A549 (cell line): ENCODE data around the gene PRSS12.

Experiments used
- CEBPB ChIP-seq, 2 experiments: fragments of >200 bp in 1 of 2; sonication (Bioruptor Twin) in 1 of 2; formaldehyde crosslinking in 1 of 2; IDR thresholded peaks; 2 replicates each; pipeline ENCODE4 v1.6.1; 2012 to 2016
- HOXB5 ChIP-seq: fragments of 250-450 bp; sonication (Bioruptor Pico); IDR thresholded peaks from 2 replicates; pipeline ENCODE4 v1.5.0; 2020; ENCODE audit warnings: mild to moderate bottlenecking, moderate library complexity
- KDM1A ChIP-seq: fragments of 200-600 bp; sonication (generic); IDR thresholded peaks from 2 replicates; pipeline ENCODE4 v1.6.1; 2016; ENCODE audit warnings: low read depth, mild to moderate bottlenecking
- RAD21 ChIP-seq, 2 experiments: fragments of >200 bp in 1 of 2; sonication (Bioruptor Twin) in 1 of 2; formaldehyde crosslinking in 1 of 2; IDR thresholded peaks in 1 of 2; conservative IDR thresholded peaks in 1 of 2; 2 replicates in 1 of 2; 3 replicates in 1 of 2; pipeline ENCODE4 v1.6.1; 2012 to 2018; ENCODE audit warnings: inconsistent platforms in 1 of 2
- TF ChIP-seq, protein P1 (sequence below): fragments of >200 bp; sonication (Bioruptor Twin); formaldehyde crosslinking; IDR thresholded peaks from 3 replicates; pipeline ENCODE4 v1.5.1; 2016
- TF ChIP-seq, protein P2 (sequence below): IDR thresholded peaks from 2 replicates; pipeline ENCODE4 v1.6.1; 2012

DNA sequence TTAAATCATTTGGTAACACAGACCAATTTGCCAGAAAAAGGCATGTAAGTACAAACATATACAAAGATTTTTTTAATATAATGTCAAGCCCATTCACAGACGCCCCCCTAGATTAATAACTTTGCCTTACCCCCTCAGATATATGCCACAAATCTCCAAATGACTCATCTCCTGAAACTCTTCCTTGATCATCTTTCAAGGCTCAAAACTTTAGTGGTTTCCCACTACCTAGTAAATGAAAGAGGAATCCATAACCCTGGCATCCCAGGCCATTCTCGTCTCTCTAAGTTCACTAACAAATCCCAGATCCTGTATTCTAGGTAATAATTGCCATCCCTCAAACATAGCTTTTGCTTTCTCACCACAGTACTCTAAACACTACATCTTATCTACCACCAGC, 61.9 kb downstream of the PRSS12 start:
- TF ChIP-seq, protein P1, sequence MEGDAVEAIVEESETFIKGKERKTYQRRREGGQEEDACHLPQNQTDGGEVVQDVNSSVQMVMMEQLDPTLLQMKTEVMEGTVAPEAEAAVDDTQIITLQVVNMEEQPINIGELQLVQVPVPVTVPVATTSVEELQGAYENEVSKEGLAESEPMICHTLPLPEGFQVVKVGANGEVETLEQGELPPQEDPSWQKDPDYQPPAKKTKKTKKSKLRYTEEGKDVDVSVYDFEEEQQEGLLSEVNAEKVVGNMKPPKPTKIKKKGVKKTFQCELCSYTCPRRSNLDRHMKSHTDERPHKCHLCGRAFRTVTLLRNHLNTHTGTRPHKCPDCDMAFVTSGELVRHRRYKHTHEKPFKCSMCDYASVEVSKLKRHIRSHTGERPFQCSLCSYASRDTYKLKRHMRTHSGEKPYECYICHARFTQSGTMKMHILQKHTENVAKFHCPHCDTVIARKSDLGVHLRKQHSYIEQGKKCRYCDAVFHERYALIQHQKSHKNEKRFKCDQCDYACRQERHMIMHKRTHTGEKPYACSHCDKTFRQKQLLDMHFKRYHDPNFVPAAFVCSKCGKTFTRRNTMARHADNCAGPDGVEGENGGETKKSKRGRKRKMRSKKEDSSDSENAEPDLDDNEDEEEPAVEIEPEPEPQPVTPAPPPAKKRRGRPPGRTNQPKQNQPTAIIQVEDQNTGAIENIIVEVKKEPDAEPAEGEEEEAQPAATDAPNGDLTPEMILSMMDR = no peak
- TF ChIP-seq RAD21 (conservative IDR thresholded peaks at IDR 0.05 in 1 of 2, IDR thresholded peaks at IDR 0.05 in 1 of 2) (no peak), KDM1A (no peak), CEBPB (IDR thresholded peaks at IDR 0.05) (no peak), HOXB5 (CRISPR knock-in tag) (no peak)
- TF ChIP-seq, protein P2, sequence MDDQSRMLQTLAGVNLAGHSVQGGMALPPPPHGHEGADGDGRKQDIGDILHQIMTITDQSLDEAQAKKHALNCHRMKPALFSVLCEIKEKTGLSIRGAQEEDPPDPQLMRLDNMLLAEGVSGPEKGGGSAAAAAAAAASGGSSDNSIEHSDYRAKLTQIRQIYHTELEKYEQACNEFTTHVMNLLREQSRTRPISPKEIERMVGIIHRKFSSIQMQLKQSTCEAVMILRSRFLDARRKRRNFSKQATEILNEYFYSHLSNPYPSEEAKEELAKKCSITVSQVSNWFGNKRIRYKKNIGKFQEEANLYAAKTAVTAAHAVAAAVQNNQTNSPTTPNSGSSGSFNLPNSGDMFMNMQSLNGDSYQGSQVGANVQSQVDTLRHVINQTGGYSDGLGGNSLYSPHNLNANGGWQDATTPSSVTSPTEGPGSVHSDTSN = no peak
